ENCODE results near the gene G2E3.
A peak's percentile ranks its signal among the peaks of the same experiment; 100 is the strongest.
"Not testable (repeated sequence)": the region's sequence is repeated elsewhere in the genome, so short reads cannot be mapped to it uniquely, and the experiment has no call there.

The G2E3 gene

GRCh38 chr14:30607156-30607780, 48.3 kb downstream of the G2E3 start:
- no peak for DNase-seq

- no peak for DNase-seq
Observed at GRCh38 chr14:30608533-30609006, 49.6 kb downstream of the G2E3 start.

- no peak for DNase-seq
Observed at GRCh38 chr14:30610787-30611343, 51.9 kb downstream of the G2E3 start.

- no peak for DNase-seq
Observed at GRCh38 chr14:30614155-30614554, 55.2 kb downstream of the G2E3 start.

GRCh38 chr14:30620178-30620577, 61.2 kb downstream of the G2E3 start:
- DNase-seq, result no peak

- DNase-seq, result peak; percentile 16
Observed at GRCh38 chr14:30621354-30621939, 62.5 kb downstream of the G2E3 start.

DNA sequence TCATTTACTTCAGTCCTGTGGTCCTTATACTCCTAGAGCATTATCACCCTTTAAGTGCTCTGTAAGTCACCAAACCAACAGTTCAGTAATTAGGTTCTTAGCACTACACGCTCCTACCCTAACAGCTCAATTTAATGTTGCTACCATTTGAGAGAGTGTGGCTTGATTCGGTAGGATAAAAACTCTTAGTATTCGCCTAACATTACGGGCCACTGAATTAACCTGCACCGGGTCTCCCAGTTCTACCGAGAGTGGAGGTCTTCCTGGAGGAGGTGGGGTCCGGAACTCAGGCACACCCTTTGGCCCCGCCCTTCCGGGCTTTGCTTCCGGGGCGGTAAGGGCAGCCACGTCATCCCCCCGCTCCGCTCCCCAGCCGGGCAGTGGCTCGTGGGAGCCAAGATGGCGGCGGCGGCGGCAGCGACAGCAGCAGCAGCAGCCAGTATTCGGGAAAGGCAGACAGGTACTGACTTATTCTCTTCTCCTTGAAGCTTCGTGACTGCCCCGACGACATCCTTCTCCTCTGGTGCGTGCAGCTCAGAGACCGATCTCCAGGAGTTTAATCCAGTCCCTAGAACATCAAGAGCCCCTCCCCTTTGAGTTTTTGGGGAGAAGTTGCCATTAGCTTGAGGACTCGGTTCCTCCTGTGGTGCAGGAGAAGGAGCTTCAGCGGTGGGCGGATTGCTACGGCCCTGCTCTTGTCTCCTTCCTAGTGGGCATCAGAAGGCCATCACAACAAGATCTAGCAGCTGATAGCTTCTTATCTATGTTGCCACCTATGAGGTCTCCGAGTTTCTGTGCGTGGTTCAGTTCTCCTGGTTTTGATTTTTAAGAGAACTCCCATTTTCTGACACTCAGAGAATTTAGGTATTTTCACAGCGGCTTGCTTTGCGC, 63.2 kb downstream of the G2E3 start, which contains the start of gene SCFD1:
SCFD1 (plus strand) TSS at position 380 of the 891 bp plus-strand sequence; CDS start at position 400, 20 bp downstream.
- peak; percentile 96 for DNase-seq

- DNase-seq, result no peak
Observed at GRCh38 chr14:30623412-30624131, 64.6 kb downstream of the G2E3 start.

- DNase-seq, result no peak
Observed at GRCh38 chr14:30624132-30624423, 65.1 kb downstream of the G2E3 start.

GRCh38 chr14:30625533-30625932, 66.6 kb downstream of the G2E3 start:
- DNase-seq, result no peak

DNA sequence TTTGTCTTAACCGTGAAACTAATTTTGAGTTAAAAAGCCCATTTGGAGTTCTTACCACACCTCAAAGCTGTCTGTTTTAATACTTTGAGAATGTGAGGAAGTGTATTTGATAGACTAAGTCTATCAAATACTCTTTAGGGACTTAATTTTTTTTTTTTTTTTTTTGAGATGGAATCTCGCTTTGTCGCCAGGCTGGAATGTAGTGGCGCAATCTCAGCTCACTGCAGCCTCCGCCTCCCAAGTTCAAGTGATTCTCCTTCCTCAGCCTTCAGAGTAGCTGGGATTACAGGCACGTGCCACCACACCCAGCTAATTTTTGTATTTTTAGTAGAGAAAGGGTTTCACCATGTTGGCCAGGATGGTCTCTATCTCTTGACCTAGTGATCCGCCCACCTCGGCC, 70.5 kb downstream of the G2E3 start:
- not testable (repeated sequence) for DNase-seq

GRCh38 chr14:30630248-30630647, 71.3 kb downstream of the G2E3 start:
- no peak for DNase-seq

DNA sequence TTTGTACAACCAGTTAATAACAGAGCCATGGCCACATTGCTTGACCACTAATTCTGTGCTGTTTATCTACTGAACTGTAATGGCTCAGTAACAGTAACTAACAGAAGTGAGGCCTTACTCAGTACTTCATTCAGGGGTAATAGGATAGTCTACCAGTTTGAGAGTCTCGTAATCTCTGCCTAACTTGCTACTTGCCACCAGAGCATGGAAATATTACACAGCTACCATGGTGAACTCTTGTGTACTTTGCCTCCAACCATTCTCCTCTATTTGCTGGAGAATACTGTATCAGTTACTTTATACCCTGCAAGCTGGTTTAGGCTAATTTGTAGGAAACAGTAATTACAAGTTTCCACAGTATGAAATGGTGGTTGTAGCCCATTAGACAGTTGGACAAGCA, 73.8 kb downstream of the G2E3 start:
- no peak for DNase-seq

DNA sequence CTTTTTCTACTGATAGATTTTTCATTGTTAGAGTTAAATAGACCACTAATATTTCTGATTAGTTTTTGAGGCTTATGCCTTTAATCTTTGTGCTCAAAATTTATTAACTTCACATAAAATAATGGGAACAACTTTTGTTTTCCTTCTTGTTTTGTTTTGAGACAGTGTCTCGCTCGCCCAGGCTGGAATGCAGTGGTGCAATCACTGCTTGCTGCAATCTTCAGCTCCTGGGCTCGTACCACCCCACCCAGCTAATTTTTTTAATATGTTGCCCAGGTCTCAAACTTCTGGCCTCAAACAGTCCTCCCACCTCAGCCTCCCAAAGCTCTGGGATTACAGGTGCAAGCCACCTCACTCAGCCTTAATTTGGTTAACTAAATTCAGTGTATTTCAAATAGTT, 80.0 kb downstream of the G2E3 start:
- no peak for DNase-seq

GRCh38 chr14:30641207-30641606, 82.2 kb downstream of the G2E3 start:
- no peak for DNase-seq

DNA sequence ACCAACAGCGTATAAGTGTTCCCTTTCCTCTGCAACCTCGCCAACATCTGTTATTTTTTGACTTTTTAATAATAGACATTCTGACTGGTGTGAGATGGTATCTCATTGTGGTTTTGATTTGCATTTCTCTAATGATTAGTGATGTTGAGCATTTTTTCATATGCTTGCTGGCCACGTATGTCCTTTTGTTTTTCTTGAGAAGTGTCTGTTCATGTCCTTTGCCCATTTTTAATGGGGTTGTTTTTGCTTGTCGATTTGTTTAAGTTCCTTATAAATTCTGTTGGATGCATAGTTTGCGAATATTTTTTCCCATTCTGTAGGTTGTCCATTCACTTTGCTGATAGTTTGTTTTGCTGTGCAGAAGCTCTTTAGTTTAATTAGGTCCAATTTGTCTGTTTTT, 85.5 kb downstream of the G2E3 start:
- not testable (repeated sequence) for DNase-seq

GRCh38 chr14:30645600-30645999, 86.6 kb downstream of the G2E3 start:
- no peak for DNase-seq

- no peak for DNase-seq
Observed at GRCh38 chr14:30648471-30648870, 89.5 kb downstream of the G2E3 start.

DNA sequence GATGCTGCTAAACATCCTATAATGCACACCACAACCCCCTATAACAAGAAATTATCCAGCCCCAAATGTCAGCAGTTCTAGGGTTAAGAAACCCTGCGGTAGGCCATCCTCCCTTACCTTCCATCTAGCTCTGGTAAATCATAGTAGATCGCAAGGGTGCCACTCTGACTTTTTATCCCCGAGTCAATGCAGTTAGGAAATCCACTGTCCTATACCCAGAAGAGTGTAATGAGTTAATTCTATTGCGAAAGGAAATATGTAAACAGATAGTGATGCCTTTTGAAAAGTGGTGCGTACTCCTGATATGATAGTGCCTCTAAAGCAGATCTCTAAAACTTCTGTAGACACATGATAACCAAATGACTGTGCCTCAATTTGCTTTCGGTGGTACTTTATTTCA, 93.0 kb downstream of the G2E3 start:
- no peak for DNase-seq

GRCh38 chr14:30655124-30655523, 96.2 kb downstream of the G2E3 start:
- DNase-seq, result no peak

GRCh38 chr14:30655658-30656057, 96.7 kb downstream of the G2E3 start:
- DNase-seq, result no peak

- DNase-seq, result peak; percentile 28
Observed at GRCh38 chr14:30656190-30656632, 97.3 kb downstream of the G2E3 start.

DNA sequence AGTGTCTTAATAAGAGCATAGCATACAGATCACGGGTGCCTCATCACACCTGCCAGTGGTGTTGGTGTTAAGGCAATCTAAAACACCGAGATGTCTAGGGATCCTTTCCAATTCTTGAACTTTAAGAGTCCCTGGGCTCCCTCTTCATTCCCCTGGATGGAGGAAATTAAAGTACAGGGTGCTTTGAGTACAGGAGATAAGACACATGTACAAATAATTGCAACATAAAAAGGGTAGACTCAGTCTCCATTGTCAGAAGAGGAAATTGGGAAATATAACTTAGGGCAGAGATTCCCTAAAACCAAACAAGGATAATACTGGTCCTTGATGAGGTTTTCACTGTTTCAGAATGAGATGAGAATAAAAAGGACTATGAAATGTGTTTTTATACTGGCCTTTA, 98.1 kb downstream of the G2E3 start:
- DNase-seq, result no peak

All from activated CD4-positive, alpha-beta T cell treated with anti-CD3 and anti-CD28 coated beads for 48 hours (primary cell).